Measurements from ENCODE around the gene SSR3. TPM values are rescaled to one million over a fixed set of nuclear protein-coding genes. Genes with fewer than 3 reads are reported as not detected.
"Not testable (repeated sequence)": the region's sequence is repeated elsewhere in the genome, so short reads cannot be mapped to it uniquely, and the experiment has no call there.

Gene SSR3
- total RNA-seq, 3 donors from 2014 or later, result 133 to 153 (median 138) TPM

DNA sequence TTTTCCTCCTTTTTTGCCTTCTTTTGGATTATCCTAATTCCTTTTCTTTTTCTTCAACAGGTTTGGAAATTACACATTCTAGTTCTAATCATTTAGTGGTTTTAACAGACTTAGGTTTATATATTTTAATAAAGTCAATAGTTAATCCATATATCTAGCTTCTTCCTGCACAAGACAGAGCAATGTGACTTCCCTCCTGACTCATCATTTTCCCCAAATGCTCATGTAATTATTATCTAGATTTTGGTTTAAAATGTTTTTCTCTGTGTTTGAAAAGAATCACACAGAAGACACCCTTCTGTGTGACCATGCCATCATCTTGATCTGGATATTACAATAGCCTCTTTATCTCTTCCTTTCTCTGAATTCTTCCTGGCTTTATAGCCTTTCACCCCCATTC lies 28.6 kb upstream of the SSR3 start:
- peaks cover 7% of the 10 kb centered on the region for H3K27me3 Mint-ChIP-seq (ENCODE audit: low read depth)
- peaks cover 3% of the 10 kb centered on the region for H3K4me1 Mint-ChIP-seq (ENCODE audit: low read depth)
- no peaks in the 10 kb centered on the region for H3K9me3 Mint-ChIP-seq
- DNase-seq (no peak), ATAC-seq (no peak)
- no peak overlapping the region for H3K4me3 Mint-ChIP-seq
- no peaks in the 10 kb centered on the region for H3K36me3 Mint-ChIP-seq (ENCODE audit: insufficient read depth)

DNA sequence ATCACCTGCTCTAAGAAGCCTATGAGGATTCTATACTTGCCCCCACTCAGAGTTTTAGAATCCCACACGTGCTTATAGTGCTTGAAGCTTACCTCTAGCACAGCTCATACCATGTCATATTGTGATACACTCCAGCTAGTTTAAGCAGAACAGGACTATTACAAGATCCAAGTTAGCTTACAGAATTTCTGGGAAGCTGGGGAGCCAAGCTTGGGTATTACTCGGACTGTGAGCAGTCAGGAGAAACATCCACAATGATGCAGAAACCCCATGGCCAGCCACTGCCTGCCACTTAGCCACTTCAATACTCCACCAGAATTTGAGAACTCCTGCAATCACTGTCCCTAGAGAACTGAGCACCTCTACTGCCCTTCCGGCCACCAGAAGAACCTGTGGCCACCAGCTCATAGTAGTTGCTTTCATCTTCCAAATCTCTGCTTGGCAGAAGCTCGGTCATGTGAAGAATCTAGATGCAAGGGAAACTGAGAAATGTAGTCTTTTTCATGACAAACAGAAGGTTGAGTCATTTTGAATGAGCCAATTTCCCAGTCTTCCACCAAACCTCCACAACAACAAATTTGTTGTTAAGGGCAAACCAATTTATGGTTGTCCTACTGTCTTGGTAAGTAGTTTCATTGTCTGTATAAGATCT lies 27.7 kb upstream of the SSR3 start:
- H3K36me3 Mint-ChIP-seq (ENCODE audit: insufficient read depth), result no peaks in the 10 kb centered on the region
- peaks cover 3% of the 10 kb centered on the region for H3K4me1 Mint-ChIP-seq (ENCODE audit: low read depth)
- H3K27me3 Mint-ChIP-seq (ENCODE audit: low read depth), result peaks cover 7% of the 10 kb centered on the region
- H3K9me3 Mint-ChIP-seq, result no peaks in the 10 kb centered on the region
- H3K4me3 Mint-ChIP-seq, result no peak overlapping the region
- ATAC-seq (no peak), DNase-seq (no peak)

DNA sequence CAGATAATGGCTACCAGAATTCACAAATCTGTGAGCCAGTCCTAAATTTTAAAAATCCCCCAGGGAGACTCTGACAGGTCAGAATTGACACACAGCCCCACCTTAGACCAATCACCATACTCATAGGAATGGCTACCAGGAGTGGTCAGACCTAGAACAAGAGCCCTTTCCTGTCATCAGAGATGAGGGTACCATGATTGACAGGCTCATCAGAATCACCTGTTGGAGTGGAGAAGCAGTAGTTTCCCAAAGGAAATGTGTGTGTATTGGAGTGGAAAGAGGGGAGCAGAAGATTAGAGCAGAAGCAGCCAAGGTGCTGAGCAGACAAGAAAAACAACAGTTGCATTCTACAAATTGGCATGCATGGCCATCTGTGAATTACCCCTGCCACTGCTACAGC lies 27.0 kb upstream of the SSR3 start:
- no peak for DNase-seq
- no peak overlapping the region for H3K4me3 Mint-ChIP-seq
- no peaks in the 10 kb centered on the region for H3K36me3 Mint-ChIP-seq (ENCODE audit: insufficient read depth)
- peaks cover 7% of the 10 kb centered on the region for H3K27me3 Mint-ChIP-seq (ENCODE audit: low read depth)
- H3K4me1 Mint-ChIP-seq (ENCODE audit: low read depth), result peaks cover 3% of the 10 kb centered on the region
- no peaks in the 10 kb centered on the region for H3K9me3 Mint-ChIP-seq
- ATAC-seq, result no peak

DNA sequence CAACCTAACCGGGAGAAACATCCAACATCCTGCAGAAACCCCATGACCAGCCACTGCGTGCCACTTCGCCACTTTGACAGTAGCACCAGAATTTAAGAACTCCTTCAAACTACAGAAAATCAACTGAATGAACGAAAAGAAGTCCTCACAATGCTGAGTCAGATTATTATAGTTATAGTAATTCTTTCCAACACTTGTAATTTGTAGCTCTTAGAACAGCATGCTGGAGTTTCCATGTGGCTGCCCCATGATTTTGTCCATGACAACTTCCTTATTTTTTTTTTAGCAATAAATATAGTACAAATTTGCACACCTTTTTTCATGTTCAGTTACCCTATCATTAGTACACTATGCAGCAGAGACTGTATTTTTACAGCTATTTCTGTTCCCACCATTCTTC lies 26.1 kb upstream of the SSR3 start:
- DNase-seq (no peak), ATAC-seq (no peak)
- peaks cover 17% of the 10 kb centered on the region for H3K27me3 Mint-ChIP-seq (ENCODE audit: low read depth)
- H3K9me3 Mint-ChIP-seq, result no peaks in the 10 kb centered on the region
- no peak overlapping the region for H3K4me3 Mint-ChIP-seq
- peaks cover 3% of the 10 kb centered on the region for H3K4me1 Mint-ChIP-seq (ENCODE audit: low read depth)
- no peaks in the 10 kb centered on the region for H3K36me3 Mint-ChIP-seq (ENCODE audit: insufficient read depth)

DNA sequence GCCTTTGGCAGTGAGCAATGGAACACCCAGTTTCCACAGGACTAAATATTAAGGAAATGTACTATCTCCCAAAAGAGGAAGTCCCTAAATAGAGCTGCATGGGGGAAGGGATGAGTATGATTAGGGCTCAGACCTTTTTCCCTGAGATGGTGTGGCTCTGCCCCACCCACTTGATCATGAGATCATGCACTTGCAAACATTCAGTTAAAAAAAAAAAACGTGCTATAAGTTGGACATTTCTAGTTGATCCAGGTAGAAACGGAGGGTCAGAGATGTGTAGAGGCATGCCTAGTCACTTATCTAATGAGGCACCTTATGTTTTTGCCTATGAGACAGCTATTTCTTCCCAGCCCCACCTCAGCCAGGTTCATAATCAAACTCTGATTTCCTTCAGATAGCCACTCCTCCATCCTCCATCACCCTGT lies 24.5 kb upstream of the SSR3 start:
- no peaks in the 10 kb centered on the region for H3K36me3 Mint-ChIP-seq (ENCODE audit: insufficient read depth)
- DNase-seq (no peak), ATAC-seq (no peak)
- H3K27me3 Mint-ChIP-seq (ENCODE audit: low read depth), result peaks cover 23% of the 10 kb centered on the region
- H3K9me3 Mint-ChIP-seq, result no peaks in the 10 kb centered on the region
- peaks cover 3% of the 10 kb centered on the region for H3K4me1 Mint-ChIP-seq (ENCODE audit: low read depth)
- no peak overlapping the region for H3K4me3 Mint-ChIP-seq

DNA sequence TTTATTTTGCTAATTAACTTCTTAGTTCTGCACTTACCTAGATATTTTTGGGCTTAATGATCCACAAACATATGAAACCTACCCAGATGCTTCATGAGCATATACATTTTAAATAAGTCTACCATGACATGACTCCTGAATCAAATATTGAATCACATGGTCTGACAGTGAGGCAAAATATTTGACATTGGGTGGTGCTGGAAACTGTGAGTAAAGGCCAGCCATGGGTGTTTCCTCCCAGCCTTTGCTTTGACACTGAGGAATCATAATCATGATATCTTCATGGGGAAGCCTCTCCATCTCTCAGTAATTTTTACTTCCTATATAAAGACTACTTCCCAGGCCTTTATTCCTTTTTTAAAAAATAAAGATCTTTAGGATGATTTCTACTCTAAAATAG lies 22.8 kb upstream of the SSR3 start:
- no peaks in the 10 kb centered on the region for H3K36me3 Mint-ChIP-seq (ENCODE audit: insufficient read depth)
- DNase-seq, result no peak
- H3K9me3 Mint-ChIP-seq, result no peaks in the 10 kb centered on the region
- no peaks in the 10 kb centered on the region for H3K4me1 Mint-ChIP-seq (ENCODE audit: low read depth)
- H3K27me3 Mint-ChIP-seq (ENCODE audit: low read depth), result peaks cover 23% of the 10 kb centered on the region
- ATAC-seq, result no peak
- no peak overlapping the region for H3K4me3 Mint-ChIP-seq

DNA sequence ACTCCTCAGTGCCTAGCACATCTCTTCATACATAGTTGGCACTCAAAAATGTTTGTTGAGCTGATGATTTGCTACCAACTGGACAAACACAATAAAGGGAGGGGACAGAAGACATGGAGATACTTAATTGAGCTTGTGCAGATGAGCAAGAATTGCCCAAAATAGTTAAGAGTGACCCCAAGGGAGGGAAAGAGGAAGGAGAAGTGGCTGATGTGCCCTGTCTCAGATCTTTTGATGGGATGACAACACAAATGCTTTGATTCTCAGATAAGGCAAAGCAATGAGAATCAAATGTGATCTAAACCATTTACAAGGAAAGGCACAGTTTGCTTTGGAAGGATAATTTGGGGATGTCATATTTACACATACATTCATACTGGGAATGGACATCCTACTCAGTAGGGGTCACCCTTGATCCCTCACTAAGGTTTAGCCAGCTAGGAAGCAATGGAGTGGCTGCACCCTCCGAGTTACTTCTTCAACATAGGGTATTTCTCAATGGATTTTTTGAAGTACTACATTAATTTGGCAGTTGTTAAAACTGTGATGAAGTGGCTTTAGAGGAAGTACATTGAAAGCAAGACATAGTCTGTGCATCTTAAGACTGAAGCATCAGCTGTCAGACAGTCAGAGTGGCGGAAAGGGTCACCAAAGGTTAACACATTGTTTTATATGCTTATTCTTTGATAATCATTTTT lies 21.9 kb upstream of the SSR3 start:
- ATAC-seq, result no peak

DNA sequence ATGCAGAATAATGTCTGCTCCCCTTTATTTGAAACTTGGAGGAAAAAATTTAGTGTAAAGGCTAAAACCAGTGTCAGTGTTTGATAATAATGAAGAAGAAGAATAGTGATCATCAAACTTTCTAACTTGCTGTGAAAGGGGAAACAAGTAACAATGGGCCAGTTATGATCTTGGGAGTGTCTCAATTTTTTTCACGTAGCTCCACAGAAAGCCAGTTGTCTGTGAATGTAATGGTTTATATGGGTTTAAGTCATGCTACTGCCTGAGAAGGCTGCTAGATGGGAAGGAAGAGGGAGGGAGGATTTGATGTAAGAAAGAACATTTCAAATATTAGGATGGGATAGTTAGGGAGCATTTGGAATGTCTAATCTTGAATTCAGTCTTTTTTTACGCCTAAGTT lies 21.1 kb upstream of the SSR3 start:
- no peak for DNase-seq
- ATAC-seq, result no peak
- Mint-ChIP-seq H3K4me3 (no peak overlapping the region), H3K4me1 (ENCODE audit: low read depth) (no peaks in the 10 kb centered on the region), H3K9me3 (no peaks in the 10 kb centered on the region), H3K36me3 (ENCODE audit: insufficient read depth) (no peaks in the 10 kb centered on the region), H3K27me3 (ENCODE audit: low read depth) (peaks cover 21% of the 10 kb centered on the region)

More for the DNA sequence above, 21.9 kb upstream of the SSR3 start:
- Mint-ChIP-seq H3K27me3 (ENCODE audit: low read depth) (peaks cover 23% of the 10 kb centered on the region), H3K4me3 (no peak overlapping the region), H3K9me3 (no peaks in the 10 kb centered on the region), H3K4me1 (ENCODE audit: low read depth) (no peaks in the 10 kb centered on the region), H3K36me3 (ENCODE audit: insufficient read depth) (no peaks in the 10 kb centered on the region)
- no peak for DNase-seq

DNA sequence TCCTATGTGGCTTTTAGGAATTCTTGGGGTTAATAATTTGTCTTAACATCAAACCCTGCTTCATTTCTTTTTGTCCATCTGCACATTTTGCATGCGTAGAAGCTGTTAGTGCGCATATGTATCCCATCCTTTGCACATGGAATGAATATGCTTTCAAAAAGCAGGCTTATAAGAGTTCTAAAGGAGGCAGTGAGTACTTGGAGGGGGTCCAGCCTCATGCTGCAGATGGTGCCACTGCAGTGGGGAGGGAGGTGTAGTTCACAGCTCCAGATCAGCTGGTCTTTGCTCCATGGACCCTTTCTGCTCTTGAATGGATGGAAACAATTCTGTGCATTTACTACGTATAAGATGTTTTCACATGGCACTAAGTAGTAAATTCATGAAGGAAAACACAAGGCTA lies 20.7 kb upstream of the SSR3 start:
- ATAC-seq (no peak), DNase-seq (no peak)
- Mint-ChIP-seq H3K27me3 (ENCODE audit: low read depth) (peaks cover 21% of the 10 kb centered on the region), H3K9me3 (no peaks in the 10 kb centered on the region), H3K36me3 (ENCODE audit: insufficient read depth) (no peaks in the 10 kb centered on the region), H3K4me3 (no peak overlapping the region), H3K4me1 (ENCODE audit: low read depth) (no peaks in the 10 kb centered on the region)

DNA sequence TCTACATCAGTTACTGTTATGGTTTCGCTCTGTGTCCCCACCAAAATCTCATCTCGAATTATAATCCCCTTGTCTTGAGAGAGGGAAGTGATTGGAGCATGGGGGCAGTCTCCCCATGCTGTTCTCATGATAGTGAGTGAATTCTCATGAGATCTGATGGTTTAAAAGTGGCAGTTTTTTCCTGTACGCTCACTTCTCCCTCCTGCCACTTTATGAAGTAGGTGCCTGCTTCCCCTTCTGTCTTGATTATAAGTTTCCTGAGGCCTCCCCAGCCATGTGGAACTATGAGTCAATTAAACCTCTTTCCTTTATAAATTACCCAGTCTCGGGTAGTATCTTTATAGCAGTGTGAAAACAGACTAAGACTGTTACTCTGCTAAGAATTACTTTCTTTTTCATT lies 15.0 kb upstream of the SSR3 start:
- H3K4me1 Mint-ChIP-seq (ENCODE audit: low read depth); H3K4me3 Mint-ChIP-seq; H3K36me3 Mint-ChIP-seq (ENCODE audit: insufficient read depth); H3K27me3 Mint-ChIP-seq (ENCODE audit: low read depth); DNase-seq; H3K9me3 Mint-ChIP-seq: not testable (repeated sequence)
- peak in 1 of 2 donors; percentile 32 for ATAC-seq

DNA sequence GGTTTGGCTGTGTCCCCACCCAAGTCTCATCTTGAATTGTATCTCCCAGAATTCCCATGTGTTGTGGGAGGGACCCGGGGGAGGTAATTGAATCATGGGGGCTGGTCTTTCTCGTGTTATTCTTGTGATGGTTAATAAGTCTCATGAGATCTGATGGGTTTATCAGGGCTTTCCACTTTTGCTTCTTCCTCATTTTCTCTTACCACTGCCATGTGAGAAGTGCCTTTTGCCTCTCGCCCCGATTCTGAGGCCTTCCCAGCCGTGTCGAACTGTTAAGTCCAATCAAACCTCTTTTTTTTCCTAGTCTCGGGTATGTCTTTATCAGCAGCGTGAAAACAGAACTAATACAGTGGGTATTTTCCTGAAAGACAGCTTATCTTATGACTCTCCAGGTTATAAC lies 14.1 kb upstream of the SSR3 start:
- H3K4me1 Mint-ChIP-seq (ENCODE audit: low read depth); H3K4me3 Mint-ChIP-seq; H3K36me3 Mint-ChIP-seq (ENCODE audit: insufficient read depth); H3K9me3 Mint-ChIP-seq; H3K27me3 Mint-ChIP-seq (ENCODE audit: low read depth); DNase-seq; ATAC-seq: not testable (repeated sequence)

DNA sequence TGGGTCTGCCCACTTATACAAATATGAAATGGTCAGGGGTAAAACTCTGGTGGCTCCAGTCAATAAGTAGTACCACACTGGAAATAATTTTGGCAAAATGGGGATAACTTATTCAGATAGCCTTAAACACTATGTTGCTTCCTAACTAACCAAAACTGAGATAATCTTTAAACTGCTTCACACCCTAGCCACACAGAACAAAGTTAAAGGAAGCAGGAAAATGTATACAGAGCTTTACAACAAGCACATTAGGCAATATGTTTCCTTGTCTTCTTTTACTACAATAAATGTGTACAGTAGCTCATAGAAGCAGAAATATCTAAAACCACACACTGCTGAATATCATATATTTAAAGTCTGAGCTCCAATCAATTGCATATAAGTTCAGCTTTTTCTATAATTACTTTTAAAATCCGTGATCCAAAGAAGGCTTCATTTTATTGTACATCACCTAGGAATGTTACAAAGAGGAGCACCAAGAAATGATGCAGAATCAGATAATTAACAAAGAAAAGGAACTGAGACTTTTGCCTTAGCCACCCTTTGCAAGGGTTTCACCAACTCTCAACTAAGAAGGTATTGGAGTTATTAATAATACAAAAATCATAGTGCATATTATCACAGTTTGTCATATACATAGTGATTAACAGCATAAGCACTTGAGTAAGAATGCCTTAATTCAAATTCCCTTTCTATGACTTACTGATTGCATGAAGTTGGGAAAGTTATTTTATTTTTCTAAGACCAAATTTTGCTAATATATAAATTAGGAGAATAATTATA lies 9.2 kb upstream of the SSR3 start:
- ATAC-seq (no peak), DNase-seq (no peak)
- peaks cover 11% of the 10 kb centered on the region for H3K27me3 Mint-ChIP-seq (ENCODE audit: low read depth)
- no peaks in the 10 kb centered on the region for H3K9me3 Mint-ChIP-seq
- H3K4me3 Mint-ChIP-seq, result no peak overlapping the region
- H3K36me3 Mint-ChIP-seq (ENCODE audit: insufficient read depth), result no peaks in the 10 kb centered on the region
- H3K4me1 Mint-ChIP-seq (ENCODE audit: low read depth), result no peaks in the 10 kb centered on the region

DNA sequence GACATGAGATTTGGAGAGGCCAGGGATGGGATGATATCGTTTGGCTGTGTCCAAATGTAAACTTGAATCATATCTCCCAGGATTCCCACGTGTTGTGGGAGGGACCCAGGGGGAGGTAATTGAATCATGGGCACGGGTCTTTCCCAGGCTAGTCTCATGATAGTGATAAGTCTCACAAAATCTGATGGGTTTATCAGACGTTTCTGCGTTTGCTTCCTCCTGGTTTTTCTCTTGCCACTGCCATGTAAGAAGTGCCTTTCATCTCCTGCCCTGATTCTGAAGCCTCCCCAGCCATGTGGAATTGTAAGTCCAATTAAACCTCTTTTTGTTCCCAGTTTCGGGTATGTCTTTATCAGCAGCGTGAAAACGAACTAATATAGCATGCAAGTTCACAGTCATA lies 7.6 kb upstream of the SSR3 start:
- not testable (repeated sequence) for DNase-seq; ATAC-seq; H3K4me3 Mint-ChIP-seq; H3K36me3 Mint-ChIP-seq (ENCODE audit: insufficient read depth); H3K4me1 Mint-ChIP-seq (ENCODE audit: low read depth); H3K27me3 Mint-ChIP-seq (ENCODE audit: low read depth); H3K9me3 Mint-ChIP-seq

DNA sequence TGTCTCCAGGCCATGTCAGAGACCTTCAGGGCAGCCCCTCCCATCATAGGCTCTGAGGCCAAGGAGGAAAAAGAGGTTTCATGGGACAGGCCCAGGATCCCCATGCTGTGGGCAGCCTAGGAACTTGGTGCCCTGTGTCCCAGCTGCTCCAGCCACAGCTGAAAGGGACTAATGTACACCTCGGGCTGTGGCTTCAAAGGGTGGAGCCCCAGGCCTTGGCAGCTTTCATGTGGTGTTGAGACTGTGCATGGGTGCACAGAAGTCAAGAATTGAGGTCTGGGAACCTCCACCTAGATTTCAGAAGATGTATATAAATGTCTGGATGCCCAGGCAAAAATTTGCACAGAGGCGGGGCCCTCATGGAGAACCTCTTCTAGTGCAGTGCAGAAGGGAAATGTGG lies 6.6 kb upstream of the SSR3 start:
- no peak overlapping the region for H3K4me3 Mint-ChIP-seq
- ATAC-seq, result no peak

DNA sequence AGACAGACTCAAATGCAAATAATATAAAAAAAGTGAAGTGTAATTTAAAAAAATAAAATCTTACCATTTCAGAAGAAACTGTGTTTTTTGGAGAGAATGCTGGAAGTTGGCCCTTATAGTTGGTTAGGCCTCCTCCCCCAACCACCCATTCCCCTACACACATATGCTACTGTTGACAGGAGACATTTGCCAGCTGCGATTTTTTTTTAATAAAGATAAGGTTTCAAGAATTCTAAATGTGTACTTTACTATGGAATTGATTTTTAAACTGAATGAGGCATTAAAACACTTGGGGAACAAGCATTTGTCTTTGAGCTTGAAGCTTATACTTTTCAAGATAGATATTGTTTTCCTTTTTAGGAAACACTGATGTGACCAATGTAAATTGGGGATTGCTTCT lies 4.4 kb upstream of the SSR3 start:
- peaks cover 5% of the 10 kb centered on the region for H3K4me1 Mint-ChIP-seq (ENCODE audit: low read depth)
- DNase-seq (no peak), ATAC-seq (no peak)
- no peak overlapping the region for H3K4me3 Mint-ChIP-seq
- H3K36me3 Mint-ChIP-seq (ENCODE audit: insufficient read depth), result no peaks in the 10 kb centered on the region
- no peaks in the 10 kb centered on the region for H3K9me3 Mint-ChIP-seq
- peaks cover 9% of the 10 kb centered on the region for H3K27me3 Mint-ChIP-seq (ENCODE audit: low read depth)

More for the DNA sequence above, 6.6 kb upstream of the SSR3 start:
- Mint-ChIP-seq H3K36me3 (ENCODE audit: insufficient read depth) (no peaks in the 10 kb centered on the region), H3K9me3 (no peaks in the 10 kb centered on the region), H3K4me1 (ENCODE audit: low read depth) (no peaks in the 10 kb centered on the region), H3K27me3 (ENCODE audit: low read depth) (peaks cover 9% of the 10 kb centered on the region)
- no peak for DNase-seq

All from activated T-cell treated with anti-CD3 and anti-CD28 coated beads, Interleukin-2, amount 50 U/mL, for 4 hours (primary cell).